H1 (cell line): ENCODE measurements around the gene PAPSS2. TPM values are rescaled to one million over a fixed set of nuclear protein-coding genes. Genes with fewer than 3 reads are reported as not detected.

Source experiments
- USF2 ChIP-seq: IDR thresholded peaks from 2 replicates; pipeline ENCODE4 v1.6.1; 2011; ENCODE audit warnings: low read length, improper control_type of control experiment
- polyA plus RNA-seq, 7 experiments: library from polyadenylated mRNA; depleted of rRNA in 3 of 7; stranded (reverse) in 5 of 7; unstranded in 2 of 7; fragments of >200 nt in 5 of 7; fragments of 200-250 nt in 2 of 7; gene quantifications; 1 replicate in 5 of 7; 2 replicates in 1 of 7; 4 replicates in 1 of 7; pipeline versions ENCODE4 v1.2.1 to v1.2.3, GENCODE V29; 2011 to 2013; ENCODE audit warnings: missing spikeins in 2 of 7, mixed read lengths in 2 of 7
- total RNA-seq: library from RNA; stranded (reverse); fragmentation: NEBNext Ultra II Directional; extraction: Animal tissue kit (Norgen Biotek cat#: 25700); gene quantifications from 2 replicates; pipeline ENCODE4 v1.2.1, GENCODE V29; 2021

PAPSS2 gene
- total and polyA plus RNA-seq, 2 of the 8 experiments (the other 6 are each of a cell fraction or from before 2014, with no cell fraction given), result 7.6 to 20.2 TPM

- no peak for TF ChIP-seq USF2
Observed at GRCh38 chr10:87760195-87760905, 100.7 kb downstream of the PAPSS2 start (continued).
